ENCODE results near the gene CHMP2A. TPM values are rescaled to one million over a fixed set of nuclear protein-coding genes. Genes with fewer than 3 reads are reported as not detected.

CHMP2A gene
- total and polyA plus RNA-seq, 2 of the 13 experiments (the other 11 are each of a cell fraction or from before 2014, with no cell fraction given), result 49.7 to 55.0 TPM

GRCh38 chr19:58519355-58520256, 35.3 kb downstream of the CHMP2A start, which contains the start of gene ZBTB45 (continued):
- peak; percentile 85 for TF ChIP-seq KMT2B (CRISPR knock-in tag; IDR thresholded peaks at IDR 0.05)
- peak; percentile 96 for TF ChIP-seq ZNF547 (CRISPR knock-in tag; IDR thresholded peaks at IDR 0.05)
- TF ChIP-seq RERE (CRISPR knock-in tag; IDR thresholded peaks at IDR 0.05; ENCODE audit: low read depth), result peak; percentile 31; the same call in 1 of the 2 replicates
- no peak for TF ChIP-seq ZSCAN30 (CRISPR knock-in tag; IDR thresholded peaks at IDR 0.05)
- peak; percentile 98 for TF ChIP-seq FOXC1 (CRISPR knock-in tag; IDR thresholded peaks at IDR 0.05; ENCODE audit: borderline replicate concordance)
- no peak for TF ChIP-seq ZNF17 (CRISPR knock-in tag; IDR thresholded peaks at IDR 0.05)
- TF ChIP-seq JDP2 (CRISPR knock-in tag; IDR thresholded peaks at IDR 0.05; ENCODE audit: borderline replicate concordance), result peak; percentile 26; the same call in 1 of the 2 replicates
- TF ChIP-seq TMF1 (CRISPR knock-in tag; IDR thresholded peaks at IDR 0.05; ENCODE audit: low read depth), result no peak
- peak; percentile 76 for TF ChIP-seq BCL6 (CRISPR knock-in tag; IDR thresholded peaks at IDR 0.05)
- TF ChIP-seq ZNF619 (CRISPR knock-in tag; IDR thresholded peaks at IDR 0.05), result peak; percentile 78
- peak; percentile 57; the same call in 1 of the 2 replicates for TF ChIP-seq ZBTB14 (CRISPR knock-in tag; IDR thresholded peaks at IDR 0.05)
- peak; percentile 90 for TF ChIP-seq ZSCAN21 (CRISPR knock-in tag; IDR thresholded peaks at IDR 0.05; ENCODE audit: borderline replicate concordance)
- peak; percentile 92 for TF ChIP-seq MIXL1 (CRISPR knock-in tag; IDR thresholded peaks at IDR 0.05)
- TF ChIP-seq, protein P1, sequence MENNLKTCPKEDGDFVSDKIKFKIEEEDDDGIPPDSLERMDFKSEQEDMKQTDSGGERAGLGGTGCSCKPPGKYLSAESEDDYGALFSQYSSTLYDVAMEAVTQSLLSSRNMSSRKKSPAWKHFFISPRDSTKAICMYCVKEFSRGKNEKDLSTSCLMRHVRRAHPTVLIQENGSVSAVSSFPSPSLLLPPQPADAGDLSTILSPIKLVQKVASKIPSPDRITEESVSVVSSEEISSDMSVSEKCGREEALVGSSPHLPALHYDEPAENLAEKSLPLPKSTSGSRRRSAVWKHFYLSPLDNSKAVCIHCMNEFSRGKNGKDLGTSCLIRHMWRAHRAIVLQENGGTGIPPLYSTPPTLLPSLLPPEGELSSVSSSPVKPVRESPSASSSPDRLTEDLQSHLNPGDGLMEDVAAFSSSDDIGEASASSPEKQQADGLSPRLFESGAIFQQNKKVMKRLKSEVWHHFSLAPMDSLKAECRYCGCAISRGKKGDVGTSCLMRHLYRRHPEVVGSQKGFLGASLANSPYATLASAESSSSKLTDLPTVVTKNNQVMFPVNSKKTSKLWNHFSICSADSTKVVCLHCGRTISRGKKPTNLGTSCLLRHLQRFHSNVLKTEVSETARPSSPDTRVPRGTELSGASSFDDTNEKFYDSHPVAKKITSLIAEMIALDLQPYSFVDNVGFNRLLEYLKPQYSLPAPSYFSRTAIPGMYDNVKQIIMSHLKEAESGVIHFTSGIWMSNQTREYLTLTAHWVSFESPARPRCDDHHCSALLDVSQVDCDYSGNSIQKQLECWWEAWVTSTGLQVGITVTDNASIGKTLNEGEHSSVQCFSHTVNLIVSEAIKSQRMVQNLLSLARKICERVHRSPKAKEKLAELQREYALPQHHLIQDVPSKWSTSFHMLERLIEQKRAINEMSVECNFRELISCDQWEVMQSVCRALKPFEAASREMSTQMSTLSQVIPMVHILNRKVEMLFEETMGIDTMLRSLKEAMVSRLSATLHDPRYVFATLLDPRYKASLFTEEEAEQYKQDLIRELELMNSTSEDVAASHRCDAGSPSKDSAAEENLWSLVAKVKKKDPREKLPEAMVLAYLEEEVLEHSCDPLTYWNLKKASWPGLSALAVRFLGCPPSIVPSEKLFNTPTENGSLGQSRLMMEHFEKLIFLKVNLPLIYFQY (CRISPR knock-in tag; IDR thresholded peaks at IDR 0.05; ENCODE audit: borderline replicate concordance), result peak; percentile 84; the same call in 1 of the 2 replicates
- TF ChIP-seq DNMT3B (CRISPR knock-in tag; conservative IDR thresholded peaks at IDR 0.05), result no peak; the same call in 1 of the 2 replicates
- TF ChIP-seq PCBP2 (optimal IDR thresholded peaks at IDR 0.05; ENCODE audit: low read depth, low read length, poor library complexity, severe bottlenecking), result no peak
- TF ChIP-seq, protein P2, sequence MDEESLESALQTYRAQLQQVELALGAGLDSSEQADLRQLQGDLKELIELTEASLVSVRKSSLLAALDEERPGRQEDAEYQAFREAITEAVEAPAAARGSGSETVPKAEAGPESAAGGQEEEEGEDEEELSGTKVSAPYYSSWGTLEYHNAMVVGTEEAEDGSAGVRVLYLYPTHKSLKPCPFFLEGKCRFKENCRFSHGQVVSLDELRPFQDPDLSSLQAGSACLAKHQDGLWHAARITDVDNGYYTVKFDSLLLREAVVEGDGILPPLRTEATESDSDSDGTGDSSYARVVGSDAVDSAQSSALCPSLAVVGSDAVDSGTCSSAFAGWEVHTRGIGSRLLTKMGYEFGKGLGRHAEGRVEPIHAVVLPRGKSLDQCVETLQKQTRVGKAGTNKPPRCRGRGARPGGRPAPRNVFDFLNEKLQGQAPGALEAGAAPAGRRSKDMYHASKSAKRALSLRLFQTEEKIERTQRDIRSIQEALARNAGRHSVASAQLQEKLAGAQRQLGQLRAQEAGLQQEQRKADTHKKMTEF (CRISPR knock-in tag; IDR thresholded peaks at IDR 0.05), result peak; percentile 99
